Neuronal stem cell (in vitro differentiated cells): ENCODE data around the gene RAB1A.

Source experiments
- DNase-seq: peaks from one replicate; pipeline ENCODE4 v3.0.0-alpha.2; 2013; ENCODE audit warnings: low spot score
- H2AFZ ChIP-seq: one replicate; pipeline ENCODE4 v1.6.1; 2013; ENCODE audit warnings: mild to moderate bottlenecking, low read length, inconsistent platforms
- H2AK5ac ChIP-seq: 2 replicates; pipeline ENCODE4 v1.6.1; 2013; ENCODE audit warnings: low read depth, mild to moderate bottlenecking, inconsistent platforms, low read length, moderate library complexity, mixed read lengths
- H2BK120ac ChIP-seq: 2 replicates; pipeline ENCODE4 v1.6.1; 2013; ENCODE audit warnings: low read depth, mild to moderate bottlenecking, inconsistent platforms, low read length, moderate library complexity, mixed read lengths
- H2BK12ac ChIP-seq: one replicate; pipeline ENCODE4 v1.6.1; 2013; ENCODE audit warnings: low read length, inconsistent platforms
- H2BK15ac ChIP-seq: 2 replicates; pipeline ENCODE4 v1.6.1; 2013; ENCODE audit warnings: mild to moderate bottlenecking, low read length, inconsistent platforms, mixed read lengths
- H2BK5ac ChIP-seq: one replicate; pipeline ENCODE4 v1.6.1; 2013; ENCODE audit warnings: inconsistent platforms, mild to moderate bottlenecking, low read length, moderate library complexity
- H3K14ac ChIP-seq: one replicate; pipeline ENCODE4 v1.6.1; 2013; ENCODE audit warnings: low read length, inconsistent platforms
- H3K18ac ChIP-seq: 2 replicates; pipeline ENCODE4 v1.6.1; 2013; ENCODE audit warnings: low read length, inconsistent platforms
- H3K23ac ChIP-seq: 2 replicates; pipeline ENCODE4 v1.6.1; 2013; ENCODE audit warnings: low read depth, mild to moderate bottlenecking, mixed read lengths, low read length, inconsistent platforms; ENCODE audit not compliant: poor library complexity
- H3K27ac ChIP-seq: replicated peaks from 3 replicates; pipeline ENCODE4 v1.5.1; 2013; ENCODE audit warnings: low read length, inconsistent platforms
- H3K27me3 ChIP-seq, 3 experiments: 2 replicates each; pipeline ENCODE4 v1.6.1; 2013; ENCODE audit warnings: low read length in 3 of 3, mild to moderate bottlenecking in 2 of 3, inconsistent platforms in 1 of 3, low read depth in 1 of 3, mixed read lengths in 1 of 3, moderate library complexity in 1 of 3; ENCODE audit not compliant: control insufficient read depth in 3 of 3, insufficient read depth in 3 of 3
- H3K36me3 ChIP-seq, 2 donors: replicated peaks in 1 of 2; 2 replicates each; pipeline ENCODE4 v1.6.1; 2013; ENCODE audit warnings: low read length in 2 of 2; ENCODE audit not compliant: control insufficient read depth in 2 of 2, insufficient read depth in 2 of 2
- H3K4ac ChIP-seq: 2 replicates; pipeline ENCODE4 v1.6.1; 2013; ENCODE audit warnings: inconsistent platforms, mild to moderate bottlenecking, low read length, moderate library complexity
- H3K4me1 ChIP-seq, 2 donors: 1 replicate in 1 of 2; 2 replicates in 1 of 2; pipeline ENCODE4 v1.6.1; 2013; ENCODE audit warnings: low read length in 2 of 2, low read depth in 1 of 2; ENCODE audit not compliant: control insufficient read depth in 2 of 2, insufficient read depth in 1 of 2
- H3K4me2 ChIP-seq: one replicate; pipeline ENCODE4 v1.6.1; 2013; ENCODE audit warnings: mild to moderate bottlenecking, low read length, inconsistent platforms; ENCODE audit not compliant: insufficient read depth, poor library complexity, severe bottlenecking
- H3K4me3 ChIP-seq, 2 donors: 2 replicates each; pipeline ENCODE4 v1.5.1; 2013; ENCODE audit warnings: low read length in 2 of 2, mild to moderate bottlenecking in 2 of 2, inconsistent platforms in 1 of 2, moderate library complexity in 1 of 2
- H3K79me1 ChIP-seq: one replicate; pipeline ENCODE4 v1.6.1; 2013; ENCODE audit warnings: low read depth, mild to moderate bottlenecking, inconsistent platforms, low read length, moderate library complexity
- H3K9ac ChIP-seq: one replicate; pipeline ENCODE4 v1.6.1; 2013; ENCODE audit warnings: mild to moderate bottlenecking, low read depth, low read length, inconsistent platforms; ENCODE audit not compliant: poor library complexity
- H3K9me3 ChIP-seq, 2 donors: replicated peaks in 1 of 2; 2 replicates each; pipeline versions ENCODE3 to v1.6.1; 2013; ENCODE audit warnings: low read length in 2 of 2, mild to moderate bottlenecking in 2 of 2, inconsistent platforms in 1 of 2, low read depth in 1 of 2, mixed read lengths in 1 of 2, moderate library complexity in 1 of 2; ENCODE audit not compliant: control insufficient read depth in 2 of 2, insufficient read depth in 1 of 2
- H4K8ac ChIP-seq: one replicate; pipeline ENCODE4 v1.6.1; 2013; ENCODE audit warnings: low read depth, mild to moderate bottlenecking, inconsistent platforms, low read length, moderate library complexity
- H4K91ac ChIP-seq: one replicate; pipeline ENCODE4 v1.6.1; 2013; ENCODE audit warnings: low read length, low read depth, mild to moderate bottlenecking, inconsistent platforms; ENCODE audit not compliant: poor library complexity
- WGBS, 2 donors: extraction: QIAGEN DNeasy Blood & Tissue Kit; methylation state at CpG; one replicate each; pipeline ENCODE4 v1.1.7; 2013; ENCODE audit warnings: missing lambda C conversion rate in 2 of 2, mixed read lengths in 1 of 2; ENCODE audit not compliant: insufficient read length in 2 of 2, insufficient replicate concordance in 1 of 2; ENCODE audit errors: extremely low coverage in 2 of 2; 5-methylcytosine and 5-hydroxymethylcytosine counted together

The RAB1A gene

GRCh38 chr2:65153515-65153914, 23.6 kb upstream of the RAB1A start:
- no peak overlapping the region for H3K27ac ChIP-seq
- no peak overlapping the region for H2BK120ac ChIP-seq
- no peaks in the 10 kb centered on the region for H3K36me3 ChIP-seq
- H4K91ac ChIP-seq: no peak overlapping the region
- no peak overlapping the region for H3K4me3 ChIP-seq
- DNase-seq: no peak
- no peak overlapping the region for H3K18ac ChIP-seq
- H3K4me1 ChIP-seq: peaks cover 0 to 2% of the 10 kb centered on the region in 2 donors
- H2BK12ac ChIP-seq: no peak overlapping the region
- no peaks in the 10 kb centered on the region for H3K27me3 ChIP-seq
- H3K14ac ChIP-seq: no peak overlapping the region
- H3K9ac ChIP-seq: no peak overlapping the region
- no peak overlapping the region for H2BK5ac ChIP-seq
- no peak overlapping the region for H3K4ac ChIP-seq
- H3K79me1 ChIP-seq: no peaks in the 10 kb centered on the region
- no peaks in the 10 kb centered on the region for H3K9me3 ChIP-seq
- H2AFZ ChIP-seq: no peak overlapping the region
- H3K23ac ChIP-seq: no peak overlapping the region
- H2AK5ac ChIP-seq: no peak overlapping the region
- no CpG with 5 or more reads among the region's 3 CpGs for WGBS, 2 donors
- no peak overlapping the region for H3K4me2 ChIP-seq
- H4K8ac ChIP-seq: no peak overlapping the region
- H2BK15ac ChIP-seq: no peak overlapping the region

GRCh38 chr2:65146078-65146477, 16.2 kb upstream of the RAB1A start:
- no peaks in the 10 kb centered on the region for H3K4me1 ChIP-seq
- H3K23ac ChIP-seq: no peak overlapping the region
- no CpG with 5 or more reads among the region's 3 CpGs for WGBS, 2 donors
- H3K9me3 ChIP-seq: no peaks in the 10 kb centered on the region
- no peak overlapping the region for H3K9ac ChIP-seq
- H3K4me2 ChIP-seq: no peak overlapping the region
- H3K18ac ChIP-seq: no peak overlapping the region
- no peak overlapping the region for H3K27ac ChIP-seq
- H3K27me3 ChIP-seq: no peaks in the 10 kb centered on the region
- no peak overlapping the region for H3K4ac ChIP-seq
- H2BK12ac ChIP-seq: no peak overlapping the region
- H2BK5ac ChIP-seq: no peak overlapping the region
- H3K14ac ChIP-seq: no peak overlapping the region
- H2BK15ac ChIP-seq: no peak overlapping the region
- no peak overlapping the region for H4K91ac ChIP-seq
- no peaks in the 10 kb centered on the region for H3K79me1 ChIP-seq
- no peak overlapping the region for H3K4me3 ChIP-seq
- H3K36me3 ChIP-seq: no peaks in the 10 kb centered on the region
- H4K8ac ChIP-seq: no peak overlapping the region
- DNase-seq: no peak
- no peak overlapping the region for H2AFZ ChIP-seq
- no peak overlapping the region for H2BK120ac ChIP-seq
- H2AK5ac ChIP-seq: no peak overlapping the region

GRCh38 chr2:65144571-65144970, 14.7 kb upstream of the RAB1A start:
- no CpG with 5 or more reads among the region's 2 CpGs for WGBS, 2 donors
- H3K79me1 ChIP-seq: no peaks in the 10 kb centered on the region
- no peak overlapping the region for H2BK15ac ChIP-seq

GRCh38 chr2:65142515-65142914, 12.6 kb upstream of the RAB1A start:
- Histone ChIP-seq H4K8ac (no peak overlapping the region), H2BK15ac (no peak overlapping the region), H3K9ac (no peak overlapping the region), H3K4ac (no peak overlapping the region), H3K4me1 (no peaks in the 10 kb centered on the region), H3K4me2 (no peak overlapping the region), H3K4me3 (no peak overlapping the region), H3K18ac (no peak overlapping the region), H3K27me3 (no peaks in the 10 kb centered on the region), H3K27ac (no peak overlapping the region), H3K23ac (no peak overlapping the region), H4K91ac (no peak overlapping the region), H2BK12ac (no peak overlapping the region), H2AK5ac (no peak overlapping the region), H2AFZ (no peak overlapping the region), H3K14ac (no peak overlapping the region), H3K36me3 (no peaks in the 10 kb centered on the region), H2BK120ac (no peak overlapping the region), H2BK5ac (no peak overlapping the region), H3K9me3 (no peaks in the 10 kb centered on the region), H3K79me1 (no peaks in the 10 kb centered on the region)
- no peak for DNase-seq

More at GRCh38 chr2:65144571-65144970, 14.7 kb upstream of the RAB1A start:
- H2BK12ac ChIP-seq: no peak overlapping the region
- no peak overlapping the region for H3K9ac ChIP-seq
- H3K18ac ChIP-seq: no peak overlapping the region
- no peak overlapping the region for H2AK5ac ChIP-seq
- H2BK5ac ChIP-seq: no peak overlapping the region
- no peak overlapping the region for H3K4me2 ChIP-seq
- H3K27ac ChIP-seq: no peak overlapping the region
- H2AFZ ChIP-seq: no peak overlapping the region
- no peak overlapping the region for H3K4me3 ChIP-seq
- no peaks in the 10 kb centered on the region for H3K9me3 ChIP-seq
- no peaks in the 10 kb centered on the region for H3K4me1 ChIP-seq
- no peak overlapping the region for H4K91ac ChIP-seq
- no peak overlapping the region for H3K14ac ChIP-seq
- H4K8ac ChIP-seq: no peak overlapping the region
- H3K4ac ChIP-seq: no peak overlapping the region
- no peaks in the 10 kb centered on the region for H3K36me3 ChIP-seq
- H3K23ac ChIP-seq: no peak overlapping the region
- H2BK120ac ChIP-seq: no peak overlapping the region
- DNase-seq: no peak
- H3K27me3 ChIP-seq: no peaks in the 10 kb centered on the region
